GM12892 (cell line): ENCODE results near the gene ABCC1.

Source experiments
- POLR2A ChIP-seq: IDR thresholded peaks from 2 replicates; pipeline ENCODE4 v1.6.1; 2011; ENCODE audit warnings: low read depth, low read length, control low read depth
- TAF1 ChIP-seq: IDR thresholded peaks from 2 replicates; pipeline ENCODE4 v1.6.1; 2011; ENCODE audit warnings: low read depth, mild to moderate bottlenecking, control low read depth, low read length, borderline replicate concordance

DNA sequence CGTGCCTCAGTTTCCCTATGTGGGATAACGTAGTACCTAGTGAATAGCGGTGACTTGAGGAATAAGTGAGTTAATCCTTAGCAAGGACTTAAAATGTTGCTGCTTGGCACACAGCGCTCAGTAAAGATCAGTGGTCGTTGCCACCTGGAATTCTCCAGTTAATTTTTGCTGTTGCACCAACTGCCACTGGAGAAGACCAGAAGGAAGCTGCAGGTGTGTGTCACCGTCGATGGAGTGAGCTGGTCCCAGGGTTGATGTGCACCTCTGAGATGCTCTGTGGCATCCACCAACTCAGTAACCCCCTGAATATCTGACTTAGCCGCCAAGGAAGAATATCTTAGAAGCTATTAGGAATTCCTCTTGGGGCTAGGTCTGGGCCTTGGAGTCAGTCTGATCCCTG lies 4.1 kb downstream of the ABCC1 start:
- TF ChIP-seq POLR2A (no peak), TAF1 (no peak)
